GM10847 (cell line): ENCODE measurements around the gene LGR4.

Source experiments
- POLR2A ChIP-seq: IDR thresholded peaks from 2 replicates; pipeline ENCODE4 v1.6.1; 2011; ENCODE audit not compliant: insufficient read length; ENCODE audit errors: extremely low read depth

Gene LGR4

DNA sequence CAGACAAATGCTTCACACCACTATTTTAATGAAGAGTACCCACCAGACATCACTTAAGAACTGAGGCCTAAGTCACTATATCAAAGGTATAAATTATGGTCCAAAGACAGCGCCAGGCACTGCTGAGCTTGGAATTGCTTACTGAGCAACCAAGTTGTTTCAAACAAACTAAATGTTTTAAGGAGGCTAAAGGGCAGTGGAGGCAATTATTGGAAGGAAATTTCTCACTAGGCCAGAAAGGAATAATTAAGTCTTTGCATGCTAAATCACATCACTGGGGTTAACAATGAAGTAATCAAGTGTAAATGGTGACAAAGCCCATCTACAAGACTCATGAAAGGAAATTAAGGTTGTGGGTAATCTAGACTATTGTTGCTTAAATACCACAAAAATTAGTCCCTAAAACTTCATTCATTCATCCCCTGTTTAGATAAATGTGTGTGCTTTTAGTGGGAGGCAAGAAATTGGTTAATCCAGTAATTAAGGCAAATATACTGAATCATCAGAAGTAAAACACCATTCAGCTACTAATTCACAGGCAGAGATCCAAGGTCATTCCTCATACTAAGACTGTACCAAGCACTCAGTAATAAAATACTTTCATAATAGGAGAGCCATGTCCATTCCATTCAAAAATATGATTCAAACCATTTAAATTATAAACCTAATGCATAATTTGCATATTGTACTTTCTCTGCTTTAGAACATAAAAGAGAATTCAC is 21.2 kb downstream of the LGR4 start:
- TF ChIP-seq POLR2A: no peak

- TF ChIP-seq POLR2A: no peak
Measured at GRCh38 chr11:27447288-27448183, 25.1 kb downstream of the LGR4 start.

GRCh38 chr11:27445625-27446024 is 27.0 kb downstream of the LGR4 start:
- no peak for TF ChIP-seq POLR2A

GRCh38 chr11:27444801-27445215 is 27.8 kb downstream of the LGR4 start:
- TF ChIP-seq POLR2A: no peak

DNA sequence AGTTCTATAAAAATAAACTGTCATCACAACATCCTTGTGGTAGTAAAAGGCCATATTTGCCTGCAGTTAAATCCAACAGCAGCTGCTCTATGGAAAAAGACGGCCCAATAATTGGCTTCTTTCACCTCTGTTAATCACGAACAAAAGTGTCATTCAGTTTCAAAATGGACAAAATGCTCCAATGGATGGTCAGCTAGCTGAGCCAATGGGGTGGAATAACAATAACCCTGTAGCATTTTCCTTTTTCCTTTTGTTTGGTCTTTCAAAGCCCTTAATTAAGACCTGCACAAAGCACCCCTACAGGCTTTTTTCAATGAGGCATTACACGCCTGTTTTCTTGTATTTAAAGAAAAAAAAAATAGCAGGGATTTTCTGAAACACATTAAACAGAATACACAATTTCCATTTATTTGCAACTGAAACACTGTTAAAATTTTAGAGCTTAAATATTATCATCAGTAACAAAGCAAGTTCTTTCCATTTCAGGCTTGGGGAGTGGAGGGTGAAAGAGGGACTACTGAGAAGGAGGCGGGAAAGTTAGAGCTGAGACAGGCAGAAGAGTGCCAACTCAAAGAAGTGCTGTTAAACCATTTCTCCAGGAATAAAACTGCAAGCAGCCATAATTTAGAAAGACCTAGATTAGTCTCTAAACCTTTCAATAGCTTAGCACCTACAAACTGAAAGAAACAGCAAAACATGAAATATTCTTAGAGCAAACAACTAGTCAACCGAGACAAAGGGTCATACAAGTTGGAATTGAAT is 28.7 kb downstream of the LGR4 start:
- TF ChIP-seq POLR2A: no peak

DNA sequence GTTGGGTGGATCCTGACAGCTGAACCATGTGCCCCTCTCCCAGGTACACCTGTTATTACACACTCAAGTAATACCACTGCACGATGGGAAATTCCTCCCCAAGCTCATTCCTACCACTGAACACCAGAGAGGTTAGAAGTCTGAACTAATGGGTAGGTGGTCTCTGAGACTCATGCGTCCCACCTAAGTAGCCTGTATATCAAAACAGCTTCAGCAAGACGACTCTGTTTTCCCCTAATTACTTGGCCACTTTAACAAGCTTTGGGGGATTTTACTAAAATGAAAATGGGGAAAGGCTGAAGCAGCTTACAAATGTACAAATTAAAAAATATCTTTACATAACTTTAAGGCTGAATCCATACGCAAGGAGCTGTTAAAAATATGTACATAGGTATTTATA is 29.4 kb downstream of the LGR4 start:
- no peak for TF ChIP-seq POLR2A

DNA sequence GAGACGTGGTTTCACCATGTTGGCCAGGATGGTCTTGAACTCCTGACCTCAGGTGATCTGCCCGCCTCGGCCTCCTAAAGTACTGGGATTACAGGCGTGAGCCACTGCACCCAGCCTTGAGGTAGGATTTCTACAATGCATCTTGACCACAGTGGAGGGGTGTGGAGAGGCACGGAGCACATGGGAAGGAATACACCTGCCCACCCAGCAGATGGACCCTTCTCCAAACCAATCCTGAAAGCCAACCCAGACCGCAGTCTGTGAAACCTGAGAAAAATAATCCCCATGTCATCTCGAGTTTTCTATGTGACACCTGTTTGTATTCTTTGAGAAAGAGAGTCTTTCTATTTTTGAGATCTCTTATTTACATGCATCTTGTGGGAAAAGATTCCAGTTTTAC is 32.5 kb downstream of the LGR4 start:
- TF ChIP-seq POLR2A: no peak

DNA sequence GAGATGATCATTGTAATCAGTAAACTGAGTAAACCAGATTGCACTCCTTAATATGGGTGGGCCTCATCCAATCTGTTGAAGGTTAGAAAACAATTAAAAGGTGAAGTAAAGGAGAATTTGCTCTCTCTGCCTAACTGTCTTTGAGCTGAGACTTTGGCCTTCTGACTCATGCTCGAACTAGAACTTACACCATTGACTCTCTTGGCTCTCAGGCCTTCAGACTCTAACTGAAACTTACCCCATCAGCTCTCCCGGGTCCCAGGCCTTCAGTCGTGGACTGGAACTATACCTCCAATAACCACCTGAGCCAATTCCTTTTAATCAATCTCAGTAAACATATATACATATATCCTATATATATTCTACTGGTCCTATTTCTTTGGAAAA is 34.0 kb downstream of the LGR4 start:
- TF ChIP-seq POLR2A: no peak

DNA sequence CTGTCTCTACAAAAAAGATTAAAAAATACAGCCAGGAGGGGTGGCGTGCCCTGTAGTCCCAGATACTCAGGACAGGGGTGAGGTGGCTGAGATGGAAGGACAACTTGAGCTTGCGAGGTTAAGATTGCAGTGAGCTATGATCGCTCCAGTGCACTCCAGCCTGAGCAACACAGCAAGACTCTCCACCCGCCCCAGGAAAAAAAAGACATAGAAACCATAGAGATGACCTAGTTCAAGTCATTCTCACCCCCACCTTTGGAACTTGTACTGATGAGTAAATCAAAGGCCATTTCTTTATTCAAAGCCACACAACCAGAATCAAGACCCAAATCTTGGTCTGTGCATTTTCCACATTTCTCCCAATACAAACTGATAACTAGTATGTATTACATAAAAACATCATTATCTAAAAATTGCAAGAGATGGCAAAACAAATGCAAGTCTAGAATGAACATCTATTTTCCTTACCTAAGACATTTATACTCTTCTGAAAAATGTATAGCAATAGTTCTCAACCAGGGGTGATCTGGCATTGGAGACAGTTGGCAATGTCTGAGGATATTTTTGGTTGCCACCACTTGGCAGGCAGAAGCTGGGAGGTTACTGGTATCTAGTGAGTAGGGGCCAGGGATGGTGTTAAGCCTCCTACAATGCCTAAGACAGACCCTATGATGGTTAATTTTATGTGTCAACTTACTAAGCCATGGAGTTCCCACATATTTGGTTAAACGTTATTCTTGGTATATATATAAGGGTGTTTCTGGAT is 34.6 kb downstream of the LGR4 start:
- no peak for TF ChIP-seq POLR2A

DNA sequence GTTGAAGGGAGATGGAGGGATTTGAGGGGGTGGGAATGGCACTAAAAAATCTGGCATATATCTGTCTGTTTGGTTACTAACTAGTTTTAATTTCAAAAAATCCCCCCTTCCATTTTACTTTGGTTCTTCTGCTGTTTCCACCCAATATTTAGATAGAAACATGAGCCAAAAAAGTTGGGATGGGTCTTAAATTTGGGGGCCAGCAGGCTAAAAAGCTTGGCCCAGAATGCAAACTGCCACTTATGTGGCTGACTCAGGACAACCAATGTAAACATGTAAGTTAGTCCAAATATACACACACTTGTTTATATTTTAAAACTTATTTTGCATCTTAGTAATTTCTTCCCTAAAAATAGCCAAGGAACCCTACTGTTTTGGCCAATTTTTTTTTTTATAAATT is 35.7 kb downstream of the LGR4 start:
- TF ChIP-seq POLR2A: no peak

DNA sequence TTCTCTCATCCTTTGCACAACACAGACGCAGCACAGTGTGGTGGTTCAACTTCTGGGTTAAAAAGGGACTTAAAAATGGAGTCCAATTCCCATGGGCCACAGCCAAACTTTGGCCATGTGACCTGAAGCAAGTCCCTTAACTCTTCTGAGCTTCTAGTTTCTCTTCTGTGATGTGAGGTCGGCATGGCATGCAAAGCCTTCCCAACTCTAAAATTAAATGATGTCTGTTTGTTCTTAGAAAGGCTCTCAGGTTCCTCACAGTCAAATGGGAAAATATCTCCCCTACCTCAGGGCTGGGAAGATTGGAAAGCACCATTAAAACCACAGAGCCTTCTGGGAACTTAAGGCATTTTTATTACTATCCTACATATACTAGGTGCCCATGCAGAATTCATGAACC is 38.8 kb downstream of the LGR4 start:
- no peak for TF ChIP-seq POLR2A

DNA sequence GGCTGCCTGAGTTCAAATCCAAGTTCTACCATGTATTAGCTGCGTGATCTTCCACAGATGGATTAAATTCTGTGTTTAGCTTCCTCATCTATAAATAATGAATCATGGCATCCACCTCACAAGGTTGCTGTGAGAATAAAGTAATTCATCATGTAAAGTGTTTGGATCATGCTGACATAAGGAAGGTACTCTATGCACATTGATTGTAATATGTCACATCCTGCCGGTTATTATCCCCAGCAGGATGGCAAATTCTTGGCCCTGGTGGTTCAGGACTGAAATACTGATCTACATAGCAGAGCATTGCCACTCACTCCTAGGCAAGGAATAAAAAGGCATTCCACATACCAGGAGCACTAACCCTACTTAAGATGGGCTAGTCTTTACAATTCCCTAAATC is 40.8 kb downstream of the LGR4 start:
- no peak for TF ChIP-seq POLR2A

GRCh38 chr11:27429761-27430393 is 42.7 kb downstream of the LGR4 start:
- TF ChIP-seq POLR2A: no peak

DNA sequence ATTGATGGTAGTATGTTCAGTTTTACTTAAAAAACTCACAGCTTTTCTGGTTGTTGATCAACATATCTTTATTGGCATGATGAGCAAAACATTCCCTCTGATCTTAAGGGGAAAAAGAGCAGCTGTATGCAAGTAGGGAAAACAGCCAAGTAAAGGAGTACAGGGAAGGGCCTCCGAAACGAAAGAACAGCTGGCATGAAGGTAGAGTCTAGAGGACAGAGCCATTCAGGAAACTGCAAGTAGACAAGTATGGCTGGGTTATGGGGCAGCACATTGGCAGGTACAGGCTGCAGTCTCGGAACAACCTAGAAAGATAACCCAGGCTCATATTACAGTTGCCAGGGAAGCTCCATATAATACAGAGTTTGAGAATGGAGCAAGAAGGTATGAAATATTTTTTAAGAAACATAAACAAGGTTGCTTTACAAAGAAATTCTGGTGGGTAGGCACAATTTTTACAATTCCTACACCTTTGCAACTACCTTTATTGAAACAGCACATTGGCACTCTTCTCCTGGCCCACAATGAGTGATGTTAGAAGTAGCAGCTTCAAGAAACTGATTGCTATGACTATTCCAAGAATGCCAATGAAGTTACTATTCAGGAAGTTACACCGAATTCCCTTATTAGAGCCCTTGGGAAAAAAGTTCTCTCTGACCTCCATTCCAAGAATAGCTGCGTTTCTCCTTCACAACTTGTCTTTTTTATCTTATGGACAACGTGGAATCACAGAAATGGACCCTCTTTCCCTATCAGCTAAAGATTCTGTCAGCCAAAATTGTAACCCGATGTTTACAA is 45.2 kb downstream of the LGR4 start:
- no peak for TF ChIP-seq POLR2A

DNA sequence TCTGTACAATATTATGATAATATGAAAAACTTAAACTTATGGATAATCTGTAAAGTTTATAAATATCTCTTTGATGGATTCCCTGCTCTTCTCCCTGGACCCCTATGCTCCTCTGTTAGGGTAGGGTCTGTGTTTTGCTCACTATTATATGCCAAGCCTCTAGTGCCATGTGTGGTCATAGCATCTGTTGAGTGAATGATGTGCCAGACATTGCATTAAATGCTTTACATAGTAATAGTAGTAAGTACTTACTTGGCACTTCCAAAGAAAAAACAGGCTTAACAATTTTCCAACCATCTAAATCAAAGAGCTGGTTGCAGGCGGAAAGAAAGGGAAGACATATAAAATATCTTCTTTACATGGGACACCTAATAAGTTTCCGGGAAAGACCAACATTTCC is 46.8 kb downstream of the LGR4 start:
- TF ChIP-seq POLR2A: no peak
